ENCODE results near the gene TACC2.

- TF ChIP-seq POLR2A (IDR thresholded peaks at IDR 0.05; ENCODE audit: low read length) (no peak), GATA1 (IDR thresholded peaks at IDR 0.05; ENCODE audit: low read depth, low read length) (no peak)
Measured at GRCh38 chr10:122264931-122265330, 276.0 kb downstream of the TACC2 start.
